ENCODE data around the gene DDX27. TPM values are rescaled to one million over a fixed set of nuclear protein-coding genes. Genes with fewer than 3 reads are reported as not detected.
"Not testable (repeated sequence)": the region's sequence is repeated elsewhere in the genome, so short reads cannot be mapped to it uniquely, and the experiment has no call there.

The DDX27 gene
- 43.5 and 43.6 TPM in 2 replicates for total RNA-seq

- intact Hi-C loops (cut with micrococcal nuclease), result loop anchor here (1.0 to 10.0 kb wide), 7 partner anchors 31 to 895 kb away; partner anchors contain the start of genes ARFGEF2, CSE1L, STAU1 and UBE2V1
These were observed at the start of gene DDX27 for GRCh38 chr20:49219091-49219923. DDX27 (plus strand) TSS chr20:49219416; CDS start chr20:49219449, 33 bp downstream.

GRCh38 chr20:49169547-49169946 is 49.7 kb upstream of the DDX27 start:
- intact Hi-C loops (cut with micrococcal nuclease), result loop anchor here (5.0 kb wide), 1 partner anchor 37 kb away; no protein-coding TSS in a partner anchor

GRCh38 chr20:49170714-49171113 is 48.5 kb upstream of the DDX27 start:
- intact Hi-C loops (cut with micrococcal nuclease), result no loop called here

GRCh38 chr20:49171909-49172308 is 47.3 kb upstream of the DDX27 start:
- intact Hi-C loops (cut with micrococcal nuclease), result no loop called here

- intact Hi-C loops (cut with micrococcal nuclease), result no loop called here
These were observed 46.8 kb upstream of the DDX27 start for GRCh38 chr20:49172413-49172812.

- intact Hi-C loops (cut with micrococcal nuclease), result no loop called here
These were observed 45.0 kb upstream of the DDX27 start for GRCh38 chr20:49174183-49174582.

- intact Hi-C loops (cut with micrococcal nuclease), result loop anchor here (10.0 kb wide), 1 partner anchor 415 kb away; no protein-coding TSS in a partner anchor
These were observed 39.6 kb upstream of the DDX27 start for GRCh38 chr20:49179368-49180277.

- intact Hi-C loops (cut with micrococcal nuclease), result loop anchor here (10.0 kb wide), 1 partner anchor 417 kb away; no protein-coding TSS in a partner anchor
These were observed 37.8 kb upstream of the DDX27 start for GRCh38 chr20:49181265-49181877.

GRCh38 chr20:49183444-49183843 is 35.8 kb upstream of the DDX27 start:
- intact Hi-C loops (cut with micrococcal nuclease), result loop anchor here (10.0 kb wide), 1 partner anchor 419 kb away; no protein-coding TSS in a partner anchor

GRCh38 chr20:49184084-49184501 is 35.1 kb upstream of the DDX27 start:
- intact Hi-C loops (cut with micrococcal nuclease), result loop anchor here (10.0 kb wide), 1 partner anchor 419 kb away; no protein-coding TSS in a partner anchor

- intact Hi-C loops (cut with micrococcal nuclease), result loop anchor here (10.0 kb wide), 1 partner anchor 420 kb away; no protein-coding TSS in a partner anchor
These were observed 34.5 kb upstream of the DDX27 start for GRCh38 chr20:49184691-49185070.

- intact Hi-C loops (cut with micrococcal nuclease), result loop anchor here (10.0 kb wide), 1 partner anchor 420 kb away; no protein-coding TSS in a partner anchor
These were observed 34.0 kb upstream of the DDX27 start for GRCh38 chr20:49185071-49185761.

GRCh38 chr20:49186535-49187329 is 32.5 kb upstream of the DDX27 start:
- intact Hi-C loops (cut with micrococcal nuclease), result loop anchor here (1.0 to 10.0 kb wide), 3 partner anchors 20 to 422 kb away; no protein-coding TSS in a partner anchor

GRCh38 chr20:49187330-49187850 is 31.8 kb upstream of the DDX27 start:
- intact Hi-C loops (cut with micrococcal nuclease), result loop anchor here (10.0 kb wide), 1 partner anchor 423 kb away; no protein-coding TSS in a partner anchor

- intact Hi-C loops (cut with micrococcal nuclease), result loop anchor here (1.0 to 10.0 kb wide), 6 partner anchors 31 to 1543 kb away; partner anchors contain the start of genes ARFGEF2, CSE1L, DDX27 and PARD6B
These were observed 31.2 kb upstream of the DDX27 start, which contains the start of gene STAU1 for GRCh38 chr20:49187851-49188641. STAU1 (minus strand) TSS chr20:49188334; CDS start chr20:49166201, 22,133 bp downstream.

- intact Hi-C loops (cut with micrococcal nuclease), result not testable (repeated sequence)
These were observed 26.2 kb upstream of the DDX27 start for GRCh38 chr20:49192944-49193518.

GRCh38 chr20:49199729-49200293 is 19.4 kb upstream of the DDX27 start:
- intact Hi-C loops (cut with micrococcal nuclease), result no loop called here
